OCI-LY7 (cell line): ENCODE measurements around the gene DPEP2NB. TPM values are rescaled to one million over a fixed set of nuclear protein-coding genes. Genes with fewer than 3 reads are reported as not detected.
A peak's percentile ranks its signal among the peaks of the same experiment; 100 is the strongest.

Experiments
- BruUV-seq: library from RNA; stranded (reverse); fragments of 400-500 nt; replicated peaks from 2 replicates; lab custom pipeline; 2021; lab: Mats Ljungman, UMichigan
- CTCF ChIA-PET: fragments of 300-600 bp; sonication (Branson Sonifier 250); formaldehyde crosslinking; loops from one replicate; lab custom pipeline; 2022; ENCODE audit warnings: antibody characterized with exemption; ENCODE audit not compliant: unreplicated experiment; lab: Charles Lee
- POLR2A ChIA-PET: fragments of 300-600 bp; sonication (Branson Sonifier 250); formaldehyde crosslinking; loops from one replicate; lab custom pipeline; 2022; ENCODE audit warnings: antibody characterized with exemption; lab: Charles Lee
- DNase-seq: peaks from one replicate; pipeline ENCODE4 v3.0.0-alpha.2; 2015; ENCODE audit warnings: low spot score
- H2AFZ ChIP-seq: fragments of 200-600 bp; sonication (generic), shearing (Covaris generic); 2 replicates; pipeline ENCODE4 v1.6.1; 2014; ENCODE audit warnings: mild to moderate bottlenecking, antibody characterized with exemption, low read length, moderate library complexity
- H3K27ac ChIP-seq: fragments of 200-600 bp; sonication (generic); 2 replicates; pipeline ENCODE4 v1.5.1; 2014; ENCODE audit warnings: mixed run types, low read depth, mild to moderate bottlenecking, moderate library complexity, low read length, inconsistent platforms; ENCODE audit not compliant: poor library complexity, severe bottlenecking
- H3K36me3 ChIP-seq: fragments of 200-600 bp; sonication (generic); 2 replicates; pipeline ENCODE4 v1.6.1; 2014; ENCODE audit warnings: mild to moderate bottlenecking, antibody characterized with exemption, low read length, moderate library complexity, mixed read lengths; ENCODE audit not compliant: insufficient read depth
- H3K4me1 ChIP-seq: fragments of 200-600 bp; sonication (generic); 2 replicates; pipeline ENCODE4 v1.5.1; 2014; ENCODE audit warnings: mild to moderate bottlenecking, low read length; ENCODE audit not compliant: insufficient read depth, poor library complexity, severe bottlenecking
- H3K4me2 ChIP-seq: fragments of 200-600 bp; sonication (generic); 2 replicates; pipeline ENCODE4 v1.6.1; 2014; ENCODE audit warnings: mild to moderate bottlenecking, low read length
- H3K4me3 ChIP-seq: fragments of 200-600 bp; sonication (generic); 2 replicates; pipeline ENCODE4 v1.5.1; 2014; ENCODE audit warnings: mild to moderate bottlenecking, low read depth, low read length; ENCODE audit not compliant: poor library complexity, severe bottlenecking
- H3K79me2 ChIP-seq: fragments of 200-600 bp; sonication (generic); 2 replicates; pipeline ENCODE4 v1.6.1; 2016; ENCODE audit warnings: low read depth, mild to moderate bottlenecking, low read length, moderate library complexity, mixed read lengths; ENCODE audit not compliant: insufficient read depth
- H3K9me2 ChIP-seq: fragments of 200-600 bp; sonication (generic); 2 replicates; pipeline ENCODE4 v1.6.1; 2016; ENCODE audit warnings: mild to moderate bottlenecking, low read length, mixed read lengths; ENCODE audit not compliant: insufficient read depth
- H3K9me3 ChIP-seq: fragments of 200-600 bp; sonication (generic); 2 replicates; pipeline ENCODE4 v1.6.1; 2014; ENCODE audit warnings: mild to moderate bottlenecking, mixed run types, low read length, mixed read lengths
- H4K20me1 ChIP-seq: fragments of 200-600 bp; sonication (generic); 2 replicates; pipeline ENCODE4 v1.6.1; 2014; ENCODE audit warnings: mild to moderate bottlenecking, antibody characterized with exemption, low read length, moderate library complexity, mixed read lengths; ENCODE audit not compliant: insufficient read depth
- CTCF ChIP-seq: fragments of 200-600 bp; sonication (generic); conservative IDR thresholded peaks from 2 replicates; pipeline ENCODE4 v1.5.1; 2014; ENCODE audit warnings: mild to moderate bottlenecking, antibody characterized with exemption, low read length, moderate library complexity, mixed read lengths
- EZH2phosphoT487 ChIP-seq: fragments of 200-600 bp; sonication (generic); IDR thresholded peaks from 2 replicates; pipeline ENCODE4 v1.6.1; 2018; ENCODE audit warnings: low read depth, borderline replicate concordance, mild to moderate bottlenecking, mixed run types, antibody characterized with exemption, low read length, moderate library complexity, mixed read lengths
- intact Hi-C: fragments of 100-400 bp; cut with micrococcal nuclease; formaldehyde crosslinking; loops from one replicate; pipeline ENCODE4 v1.10.0; 2022; ENCODE audit not compliant: unreplicated experiment
- total RNA-seq, 2 experiments: library from RNA; depleted of rRNA in 1 of 2; stranded (reverse); fragments of >200 nt in 1 of 2; shearing (Covaris generic) in 1 of 2; gene quantifications; 2 replicates each; pipeline ENCODE4 v1.2.3, GENCODE V29; 2014 to 2022

The DPEP2NB gene
- total RNA-seq, 2 experiments from 2014 or later, result not detected

GRCh38 chr16:68028996-68029395 is 13.3 kb upstream of the DPEP2NB start:
- H3K4me1 ChIP-seq, result peaks cover 8% of the 10 kb centered on the region
- no peaks in the 10 kb centered on the region for H3K9me3 ChIP-seq
- H4K20me1 ChIP-seq, result no peaks in the 10 kb centered on the region
- no peak overlapping the region for H3K4me3 ChIP-seq
- no peak for DNase-seq
- no peaks in the 10 kb centered on the region for H3K9me2 ChIP-seq
- no peak overlapping the region for H2AFZ ChIP-seq
- no peak overlapping the region for H3K4me2 ChIP-seq
- CTCF ChIA-PET, result no interaction called here
- H3K79me2 ChIP-seq, result peaks cover 8% of the 10 kb centered on the region; the same call in 1 of the 2 replicates
- intact Hi-C loops, result no loop called here
- no TSS peak for BruUV-seq
- TF ChIP-seq EZH2phosphoT487 (no peak), CTCF (no peak)
- H3K36me3 ChIP-seq, result peaks cover 56% of the 10 kb centered on the region
- POLR2A ChIA-PET, result interaction anchor here (1.2 kb wide), 1 partner anchor 9 kb away, joined by 3 read pairs; no protein-coding TSS in a partner anchor
- no peak overlapping the region for H3K27ac ChIP-seq

GRCh38 chr16:68022728-68023537 is 7.2 kb upstream of the DPEP2NB start, which contains the start of the genes DDX28 and DUS2:
DDX28 (minus strand) TSS chr16:68023232; CDS start chr16:68023202, 30 bp downstream.
DUS2 (plus strand) TSS chr16:68023284; CDS start chr16:68038024, 14,740 bp downstream.
- H3K36me3 ChIP-seq, result peaks cover 37% of the 10 kb centered on the region
- peaks cover 35% of the 10 kb centered on the region for H3K79me2 ChIP-seq
- H3K4me3 ChIP-seq, result peak within 1 kb of the TSS; percentile 78
- peak within 1 kb of the TSS; percentile 54 for H3K27ac ChIP-seq
- TF ChIP-seq CTCF, result no peak
- no peak for TF ChIP-seq EZH2phosphoT487
- ChIA-PET CTCF (interaction anchor here (0.8 kb wide), 1 partner anchor 15 kb away, joined by 3 read pairs; no protein-coding TSS in a partner anchor), POLR2A (interaction anchor here (0.6 to 3.0 kb wide), 16 partner anchors 7 to 531 kb away, joined by 3 to 21 read pairs (median 4); partner anchors contain the start of genes DPEP2 and DPEP2NB)
- no TSS peak for BruUV-seq
- no peaks in the 10 kb centered on the region for H4K20me1 ChIP-seq
- intact Hi-C loops, result no loop called here
- peak within 1 kb of the TSS; percentile 45 for H2AFZ ChIP-seq
- no peaks in the 10 kb centered on the region for H3K9me3 ChIP-seq
- peak; percentile 94 for DNase-seq
- H3K9me2 ChIP-seq, result no peaks in the 10 kb centered on the region
- H3K4me2 ChIP-seq, result peak within 1 kb of the TSS; percentile 89
- H3K4me1 ChIP-seq, result peaks cover 21% of the 10 kb centered on the region
